Progenitor cell of endocrine pancreas (in vitro differentiated cells): ENCODE results near the gene TCOF1. TPM values are rescaled to one million over a fixed set of nuclear protein-coding genes. Genes with fewer than 3 reads are reported as not detected.

ENCODE experiments used
- DNase-seq: peaks from one replicate; pipeline ENCODE4 v3.0.0; 2021; ENCODE audit warnings: low spot score; ENCODE audit not compliant: unreplicated experiment
- H3K27ac Mint-ChIP-seq: 2 replicates; pipeline ENCODE4 v1.8.0; 2021; ENCODE audit warnings: mild to moderate bottlenecking, moderate library complexity, mixed read lengths
- H3K27me3 Mint-ChIP-seq: 2 replicates; pipeline ENCODE4 v1.8.0; 2021; ENCODE audit warnings: mixed read lengths
- H3K36me3 Mint-ChIP-seq: 2 replicates; pipeline ENCODE4 v1.8.0; 2022; ENCODE audit warnings: mixed read lengths; ENCODE audit not compliant: insufficient read depth
- H3K4me1 Mint-ChIP-seq: 2 replicates; pipeline ENCODE4 v1.8.0; 2021; ENCODE audit warnings: low read depth, mixed read lengths
- H3K4me3 Mint-ChIP-seq: 2 replicates; pipeline ENCODE4 v1.8.0; 2021; ENCODE audit warnings: low read depth, mild to moderate bottlenecking, moderate library complexity, mixed read lengths
- H3K9me3 Mint-ChIP-seq: 2 replicates; pipeline ENCODE4 v1.8.0; 2021; ENCODE audit warnings: low read depth, mixed read lengths
- CTCF ChIP-seq: fragments of 200-600 bp; sonication (generic); IDR thresholded peaks from one replicate; pipeline ENCODE4 v1.5.0; 2021; ENCODE audit warnings: antibody characterized with exemption, mild to moderate bottlenecking; ENCODE audit not compliant: unreplicated experiment
- total RNA-seq: library from RNA; stranded (reverse); gene quantifications from 2 replicates; pipeline ENCODE4 v1.2.1, GENCODE V29; 2021

The TCOF1 gene
- total RNA-seq, 1 donor from 2014 or later, result 58.9 TPM

DNA sequence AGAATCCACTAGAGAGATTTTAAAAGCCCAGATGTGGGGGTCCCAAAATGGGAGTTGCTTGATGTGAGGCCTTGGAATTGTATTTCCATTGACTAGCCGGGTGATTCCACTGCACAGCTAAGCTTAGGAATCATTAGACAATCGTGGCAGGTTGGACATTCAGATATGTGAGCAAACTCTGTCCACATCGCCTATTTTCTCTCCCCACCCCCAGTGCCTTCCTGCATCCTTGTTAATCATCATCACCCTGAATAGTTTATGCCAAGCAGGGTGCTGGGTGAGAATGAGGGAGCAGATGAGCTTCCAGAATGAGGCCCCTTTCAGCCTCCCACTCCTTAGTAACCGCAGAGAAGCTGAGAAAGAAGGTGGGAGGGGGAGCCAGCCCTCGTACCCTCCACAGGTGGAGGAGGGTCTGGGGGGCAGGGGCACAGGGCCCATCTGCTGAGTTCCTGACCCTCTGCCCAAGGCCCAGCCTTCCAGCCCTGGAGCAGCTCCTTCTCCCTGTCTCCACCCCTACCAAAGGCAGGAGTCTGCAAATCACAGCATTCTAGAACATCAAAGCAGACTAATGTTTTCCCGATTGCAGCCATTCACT is 7.7 kb upstream of the TCOF1 start:
- H3K27me3 Mint-ChIP-seq, result peaks cover 6% of the 10 kb centered on the region
- H3K4me3 Mint-ChIP-seq, result no peak overlapping the region
- no peak for TF ChIP-seq CTCF
- DNase-seq, result no peak
- H3K27ac Mint-ChIP-seq, result no peak overlapping the region
- no peaks in the 10 kb centered on the region for H3K36me3 Mint-ChIP-seq
- H3K4me1 Mint-ChIP-seq, result peaks cover 10% of the 10 kb centered on the region
- no peaks in the 10 kb centered on the region for H3K9me3 Mint-ChIP-seq

GRCh38 chr5:150350524-150351344 is 6.8 kb upstream of the TCOF1 start:
- TF ChIP-seq CTCF, result peak; percentile 70
- Mint-ChIP-seq H3K27me3 (peaks cover 11% of the 10 kb centered on the region), H3K4me3 (no peak overlapping the region), H3K27ac (peak overlapping the region; percentile 11), H3K4me1 (peaks cover 8% of the 10 kb centered on the region), H3K36me3 (no peaks in the 10 kb centered on the region), H3K9me3 (no peaks in the 10 kb centered on the region)
- DNase-seq, result peak; percentile 55

DNA sequence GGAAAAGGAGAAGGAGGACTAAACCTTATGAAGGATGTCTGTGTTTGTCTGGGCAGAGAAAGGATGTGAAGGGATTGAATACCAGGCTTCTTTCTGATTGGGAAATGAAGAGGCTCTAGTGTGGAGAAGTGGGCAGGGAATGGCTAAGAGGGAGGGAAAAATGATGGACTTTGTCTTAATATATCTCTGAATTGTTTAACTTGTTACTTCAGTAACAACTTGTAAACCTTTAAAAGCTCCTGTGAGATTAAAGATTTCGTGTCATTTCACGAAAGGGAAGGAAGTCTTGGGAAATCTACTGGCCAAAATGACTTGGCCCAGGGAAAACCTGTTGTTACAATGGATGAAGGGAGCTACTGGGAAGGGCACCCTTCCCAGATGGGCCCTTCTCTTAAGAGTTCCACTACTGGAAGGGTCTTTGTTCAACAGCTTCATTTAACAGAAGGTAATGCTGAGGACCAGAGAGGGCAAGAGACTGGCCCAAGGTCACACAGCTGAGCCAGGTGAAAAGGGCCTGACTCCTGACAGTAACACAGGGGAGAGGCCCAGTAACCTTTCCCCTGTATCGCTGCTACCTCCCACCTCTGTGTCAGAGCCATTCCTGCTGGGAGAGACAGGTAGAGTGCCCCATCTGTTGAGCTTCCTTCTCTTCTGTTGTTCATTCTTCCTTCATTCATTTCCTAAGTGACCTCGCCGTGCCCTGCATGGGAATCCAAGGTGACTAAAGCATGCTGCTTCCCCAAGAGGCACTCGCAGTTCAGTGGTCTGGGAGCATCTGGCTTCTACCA is 5.1 kb upstream of the TCOF1 start:
- peaks cover 13% of the 10 kb centered on the region for H3K4me1 Mint-ChIP-seq
- peaks cover 12% of the 10 kb centered on the region for H3K27me3 Mint-ChIP-seq
- no peaks in the 10 kb centered on the region for H3K9me3 Mint-ChIP-seq
- DNase-seq, result no peak
- TF ChIP-seq CTCF, result no peak
- no peak overlapping the region for H3K27ac Mint-ChIP-seq
- H3K4me3 Mint-ChIP-seq, result no peak overlapping the region
- no peaks in the 10 kb centered on the region for H3K36me3 Mint-ChIP-seq

GRCh38 chr5:150353032-150353675 is 4.3 kb upstream of the TCOF1 start:
- no peak for DNase-seq
- no peaks in the 10 kb centered on the region for H3K9me3 Mint-ChIP-seq
- no peaks in the 10 kb centered on the region for H3K36me3 Mint-ChIP-seq
- H3K27ac Mint-ChIP-seq, result no peak overlapping the region
- peaks cover 11% of the 10 kb centered on the region for H3K4me1 Mint-ChIP-seq
- TF ChIP-seq CTCF, result no peak
- no peak overlapping the region for H3K4me3 Mint-ChIP-seq
- H3K27me3 Mint-ChIP-seq, result peaks cover 12% of the 10 kb centered on the region

- no peak for TF ChIP-seq CTCF
- H3K9me3 Mint-ChIP-seq, result no peaks in the 10 kb centered on the region
- H3K27ac Mint-ChIP-seq, result no peak overlapping the region
- no peak for DNase-seq
- H3K27me3 Mint-ChIP-seq, result peaks cover 12% of the 10 kb centered on the region
- peaks cover 17% of the 10 kb centered on the region for H3K4me1 Mint-ChIP-seq
- no peak overlapping the region for H3K4me3 Mint-ChIP-seq
- peaks cover 1% of the 10 kb centered on the region for H3K36me3 Mint-ChIP-seq
Measured at GRCh38 chr5:150355791-150356190, 1.7 kb upstream of the TCOF1 start.
